Neural cell (in vitro differentiated cells): ENCODE measurements around the gene GRM4.

Experiments used
- CTCF ChIP-seq: fragments of 450-650 bp; IDR thresholded peaks from 2 replicates; pipeline ENCODE4 v1.5.1; 2014; ENCODE audit warnings: antibody characterized with exemption, mild to moderate bottlenecking, moderate library complexity; ENCODE audit not compliant: poor library complexity, severe bottlenecking
- EP300 ChIP-seq: fragments of 450-650 bp; conservative IDR thresholded peaks from 2 replicates; pipeline ENCODE4 v1.6.1; 2014; ENCODE audit warnings: antibody characterized with exemption, mild to moderate bottlenecking, moderate library complexity; ENCODE audit not compliant: poor library complexity, severe bottlenecking
- EZH2 ChIP-seq: fragments of 200-600, 300-800 bp; shearing (Covaris generic), sonication (generic); IDR thresholded peaks from 2 replicates; pipeline ENCODE4 v1.6.1; 2014; ENCODE audit warnings: antibody characterized with exemption, low read length, borderline replicate concordance, mild to moderate bottlenecking; ENCODE audit not compliant: insufficient read depth, poor library complexity, severe bottlenecking
- MXI1 ChIP-seq: fragments of 450-650 bp; conservative IDR thresholded peaks from 2 replicates; pipeline ENCODE4 v1.6.1; 2014; ENCODE audit warnings: antibody characterized with exemption, mild to moderate bottlenecking; ENCODE audit not compliant: poor library complexity, severe bottlenecking
- POLR2AphosphoS5 ChIP-seq: IDR thresholded peaks from 2 replicates; pipeline ENCODE4 v1.6.1; 2012
- RAD21 ChIP-seq: fragments of 450-650 bp; conservative IDR thresholded peaks from 2 replicates; pipeline ENCODE4 v1.6.1; 2014; ENCODE audit warnings: antibody characterized with exemption, mild to moderate bottlenecking, moderate library complexity
- REST ChIP-seq: IDR thresholded peaks from 2 replicates; pipeline ENCODE4 v1.6.1; 2012; ENCODE audit warnings: borderline replicate concordance
- TAF1 ChIP-seq: IDR thresholded peaks from 2 replicates; pipeline ENCODE4 v1.6.1; 2012; ENCODE audit warnings: low read depth

- TF ChIP-seq POLR2AphosphoS5, result no peak
- TF ChIP-seq CTCF, result no peak
- TF ChIP-seq EZH2, result no peak
- TF ChIP-seq RAD21, result no peak
- no peak for TF ChIP-seq MXI1
- no peak for TF ChIP-seq EP300
- no peak for TF ChIP-seq REST
- no peak for TF ChIP-seq TAF1
Observed at GRCh38 chr6:33980176-33981175, 165.4 kb downstream of the GRM4 start.
